Activated CD8-positive, alpha-beta T cell treated with anti-CD3 and anti-CD28 coated beads for 36 hours (primary cell): ENCODE results near the gene ZBTB6. TPM values are rescaled to one million over a fixed set of nuclear protein-coding genes. Genes with fewer than 3 reads are reported as not detected.

Experiments
- ATAC-seq: fragments of 200-7000 bp; cut with Tn5 transposase; one replicate; pipeline ENCODE4 v1.10.0; 2021; ENCODE audit warnings: mild to moderate bottlenecking, moderate library complexity
- CTCF ChIA-PET: fragments of 350-600 bp; sonication (Branson Sonifier 250); formaldehyde crosslinking; loops from one replicate; lab custom pipeline; 2021; ENCODE audit warnings: antibody characterized with exemption; lab: Charles Lee
- POLR2A ChIA-PET: fragments of 350-600 bp; sonication (Branson Sonifier 250); formaldehyde crosslinking; loops from one replicate; lab custom pipeline; 2021; ENCODE audit warnings: antibody characterized with exemption; lab: Charles Lee
- DNase-seq: peaks from one replicate; pipeline ENCODE4 v3.0.0-alpha.2; 2020
- H3K27ac Mint-ChIP-seq: one replicate; pipeline ENCODE4 v1.8.0; 2021; ENCODE audit warnings: mild to moderate bottlenecking, mixed read lengths
- H3K27me3 Mint-ChIP-seq: one replicate; pipeline ENCODE4 v1.8.0; 2021; ENCODE audit warnings: mixed read lengths
- H3K36me3 Mint-ChIP-seq: one replicate; pipeline ENCODE4 v1.8.0; 2021; ENCODE audit warnings: low read depth, mixed read lengths
- H3K4me1 Mint-ChIP-seq: one replicate; pipeline ENCODE4 v1.8.0; 2021; ENCODE audit warnings: low read depth, mixed read lengths
- H3K4me3 Mint-ChIP-seq: one replicate; pipeline ENCODE4 v1.8.0; 2021; ENCODE audit warnings: mild to moderate bottlenecking, moderate library complexity, mixed read lengths
- H3K9me3 Mint-ChIP-seq: one replicate; pipeline ENCODE4 v1.8.0; 2021; ENCODE audit warnings: mixed read lengths
- intact Hi-C: fragments of 100-400 bp; cut with micrococcal nuclease; formaldehyde crosslinking; loops from one replicate; pipeline ENCODE4 v1.10.0; 2022
- total RNA-seq, 2 experiments: library from RNA; stranded (reverse); gene quantifications; one replicate each; pipeline ENCODE4 v1.2.3, GENCODE V29; 2021
- TF ChIP-seq, protein P1 (sequence below): fragments of 200-600 bp; IDR thresholded peaks from one replicate; pipeline ENCODE4 v1.8.0; 2022; ENCODE audit warnings: antibody characterized with exemption, mild to moderate bottlenecking

The ZBTB6 gene
- total RNA-seq, 2 experiments from 2014 or later, result 9.7 to 9.8 TPM

- peaks cover 57% of the 10 kb centered on the region for H3K4me1 Mint-ChIP-seq
- H3K4me3 Mint-ChIP-seq, result no peak overlapping the region
- H3K27me3 Mint-ChIP-seq, result no peaks in the 10 kb centered on the region
- no peak overlapping the region for H3K27ac Mint-ChIP-seq
- peaks cover 5% of the 10 kb centered on the region for H3K36me3 Mint-ChIP-seq
- H3K9me3 Mint-ChIP-seq, result no peaks in the 10 kb centered on the region
- no peak for ATAC-seq
- DNase-seq, result no peak
- intact Hi-C loops, result no loop called here
- ChIA-PET CTCF (no interaction called here), POLR2A (no interaction called here)
- TF ChIP-seq, protein P1, sequence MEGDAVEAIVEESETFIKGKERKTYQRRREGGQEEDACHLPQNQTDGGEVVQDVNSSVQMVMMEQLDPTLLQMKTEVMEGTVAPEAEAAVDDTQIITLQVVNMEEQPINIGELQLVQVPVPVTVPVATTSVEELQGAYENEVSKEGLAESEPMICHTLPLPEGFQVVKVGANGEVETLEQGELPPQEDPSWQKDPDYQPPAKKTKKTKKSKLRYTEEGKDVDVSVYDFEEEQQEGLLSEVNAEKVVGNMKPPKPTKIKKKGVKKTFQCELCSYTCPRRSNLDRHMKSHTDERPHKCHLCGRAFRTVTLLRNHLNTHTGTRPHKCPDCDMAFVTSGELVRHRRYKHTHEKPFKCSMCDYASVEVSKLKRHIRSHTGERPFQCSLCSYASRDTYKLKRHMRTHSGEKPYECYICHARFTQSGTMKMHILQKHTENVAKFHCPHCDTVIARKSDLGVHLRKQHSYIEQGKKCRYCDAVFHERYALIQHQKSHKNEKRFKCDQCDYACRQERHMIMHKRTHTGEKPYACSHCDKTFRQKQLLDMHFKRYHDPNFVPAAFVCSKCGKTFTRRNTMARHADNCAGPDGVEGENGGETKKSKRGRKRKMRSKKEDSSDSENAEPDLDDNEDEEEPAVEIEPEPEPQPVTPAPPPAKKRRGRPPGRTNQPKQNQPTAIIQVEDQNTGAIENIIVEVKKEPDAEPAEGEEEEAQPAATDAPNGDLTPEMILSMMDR, result no peak
Measured at GRCh38 chr9:122950263-122950662, 37.1 kb upstream of the ZBTB6 start.

GRCh38 chr9:122949696-122950095 is 36.6 kb upstream of the ZBTB6 start:
- POLR2A ChIA-PET, result no interaction called here
- no peak overlapping the region for H3K27ac Mint-ChIP-seq
- ATAC-seq (no peak), DNase-seq (no peak)
- intact Hi-C loops, result no loop called here
- no peak overlapping the region for H3K4me3 Mint-ChIP-seq
- peaks cover 5% of the 10 kb centered on the region for H3K36me3 Mint-ChIP-seq
- no peaks in the 10 kb centered on the region for H3K27me3 Mint-ChIP-seq
- TF ChIP-seq, protein P1, result no peak
- CTCF ChIA-PET, result no interaction called here
- H3K9me3 Mint-ChIP-seq, result no peaks in the 10 kb centered on the region
- peaks cover 56% of the 10 kb centered on the region for H3K4me1 Mint-ChIP-seq

DNA sequence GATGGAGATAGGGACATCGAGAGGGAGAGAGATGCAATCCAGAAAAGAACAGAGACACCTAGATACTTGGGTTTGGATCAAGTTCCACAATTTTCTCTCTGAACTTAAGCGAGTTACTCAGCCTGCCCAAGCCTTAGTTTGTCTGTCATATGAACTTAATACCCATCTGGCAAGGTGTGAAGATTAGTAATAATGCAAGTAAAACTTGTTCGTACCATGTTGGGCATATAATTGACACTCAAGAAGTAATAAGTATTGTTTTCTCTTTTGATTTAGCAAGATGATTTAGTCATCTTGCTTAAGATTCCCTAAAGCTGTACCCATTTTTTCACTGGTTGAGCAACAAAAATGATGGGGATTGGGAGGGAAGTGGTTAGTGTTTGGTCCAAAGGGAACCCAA is 35.2 kb upstream of the ZBTB6 start:
- intact Hi-C loops, result no loop called here
- H3K36me3 Mint-ChIP-seq, result peaks cover 7% of the 10 kb centered on the region
- no peaks in the 10 kb centered on the region for H3K27me3 Mint-ChIP-seq
- CTCF ChIA-PET, result no interaction called here
- H3K4me1 Mint-ChIP-seq, result peaks cover 55% of the 10 kb centered on the region
- ATAC-seq, result peak; percentile 81
- H3K27ac Mint-ChIP-seq, result peak overlapping the region; percentile 68
- DNase-seq, result peak; percentile 8
- H3K9me3 Mint-ChIP-seq, result no peaks in the 10 kb centered on the region
- H3K4me3 Mint-ChIP-seq, result peak overlapping the region; percentile 12
- TF ChIP-seq, protein P1, result no peak
- POLR2A ChIA-PET, result interaction anchor here (0.6 to 1.8 kb wide), 3 partner anchors 17 to 250 kb away, joined by 3 to 9 read pairs (median 6); partner anchors contain the start of gene ZBTB26

GRCh38 chr9:122946461-122947005 is 33.4 kb upstream of the ZBTB6 start:
- POLR2A ChIA-PET, result interaction anchor here (1.4 kb wide), 1 partner anchor 34 kb away, joined by 3 read pairs; no protein-coding TSS in a partner anchor
- Mint-ChIP-seq H3K27me3 (no peaks in the 10 kb centered on the region), H3K36me3 (peaks cover 9% of the 10 kb centered on the region), H3K27ac (no peak overlapping the region), H3K4me3 (no peak overlapping the region), H3K4me1 (peaks cover 63% of the 10 kb centered on the region), H3K9me3 (no peaks in the 10 kb centered on the region)
- CTCF ChIA-PET, result interaction anchor here (1.3 kb wide), 1 partner anchor 11 kb away, joined by 4 read pairs; no protein-coding TSS in a partner anchor
- TF ChIP-seq, protein P1, result no peak
- no peak for ATAC-seq
- intact Hi-C loops, result no loop called here
- no peak for DNase-seq
